ENCODE measurements around the gene FOXRED1. TPM values are rescaled to one million over a fixed set of nuclear protein-coding genes. Genes with fewer than 3 reads are reported as not detected.

The FOXRED1 gene
- total and polyA plus RNA-seq, 9 of the 15 experiments (the other 6 are each of a cell fraction or from before 2014, with no cell fraction given): 14.1 to 94.4 (median 53.1) TPM

- no peak for TF ChIP-seq TGIF2 (CRISPR knock-in tag; IDR thresholded peaks at IDR 0.05)
- TF ChIP-seq YBX1 (IDR thresholded peaks at IDR 0.05): no peak
- no peak for TF ChIP-seq ZBTB34 (CRISPR knock-in tag; IDR thresholded peaks at IDR 0.05)
- no peak for TF ChIP-seq CBFA2T2 (conservative IDR thresholded peaks at IDR 0.05)
- peak; percentile 99 for TF ChIP-seq VEZF1 (CRISPR knock-in tag; IDR thresholded peaks at IDR 0.05)
- TF ChIP-seq ZNF212 (CRISPR knock-in tag; IDR thresholded peaks at IDR 0.05): no peak
- peak; percentile 99 for TF ChIP-seq C11orf30 (IDR thresholded peaks at IDR 0.05; ENCODE audit: low read depth)
- no peak; the same call in 1 of the 2 replicates for TF ChIP-seq FOXM1 (IDR thresholded peaks at IDR 0.05; ENCODE audit: low read depth)
- TF ChIP-seq FOXM1 (CRISPR knock-in tag; IDR thresholded peaks at IDR 0.05; ENCODE audit: low read depth): no peak
- no peak for TF ChIP-seq SAFB (IDR thresholded peaks at IDR 0.05; ENCODE audit: borderline replicate concordance, low read depth, low read length)
- peak; percentile 96 for TF ChIP-seq ZNF395 (CRISPR knock-in tag; IDR thresholded peaks at IDR 0.05)
- TF ChIP-seq KLF1 (tag; IDR thresholded peaks at IDR 0.05): peak; percentile 43; the same call in 1 of the 2 replicates
- peak; percentile 99 for TF ChIP-seq MTA1 (IDR thresholded peaks at IDR 0.05; ENCODE audit: borderline replicate concordance)
- no peak for TF ChIP-seq HES1 (IDR thresholded peaks at IDR 0.05; ENCODE audit: low read depth)
- peak; percentile 84 for TF ChIP-seq HCFC1 (IDR thresholded peaks at IDR 0.05; ENCODE audit: low read depth, low read length)
- TF ChIP-seq ZNF644 (tag; IDR thresholded peaks at IDR 0.05; ENCODE audit: low read depth): no peak
- TF ChIP-seq MAX (CRISPR knock-in tag; IDR thresholded peaks at IDR 0.05): peak; percentile 65
- TF ChIP-seq ZC3H4 (CRISPR knock-in tag; IDR thresholded peaks at IDR 0.05; ENCODE audit: borderline replicate concordance): no peak
- TF ChIP-seq ILK (tag; IDR thresholded peaks at IDR 0.05; ENCODE audit: borderline replicate concordance, low read depth): no peak
- TF ChIP-seq CREB3L1 (IDR thresholded peaks at IDR 0.05; ENCODE audit: borderline replicate concordance, low read depth): peak; percentile 97
- TF ChIP-seq HMG20B (CRISPR knock-in tag; IDR thresholded peaks at IDR 0.05): no peak
- TF ChIP-seq NRF1 (conservative IDR thresholded peaks at IDR 0.05 in 1 of 2, IDR thresholded peaks at IDR 0.05 in 1 of 2): peak; percentile 69 to 79
Observed at GRCh38 chr11:126268708-126269579, at the start of gene FOXRED1, which contains the start of gene SRPRA (continued).

Measured in K562 (cell line).